Body of pancreas (tissue), 4 donors: ENCODE data around the gene TMEM40. TPM values are rescaled to one million over a fixed set of nuclear protein-coding genes. Genes with fewer than 3 reads are reported as not detected.
"Not testable (repeated sequence)": the region's sequence is repeated elsewhere in the genome, so short reads cannot be mapped to it uniquely, and the experiment has no call there.

Source experiments
- ATAC-seq: fragments of 150-250 bp; one replicate; pipeline ENCODE4 v1.9.1; 2016
- DNase-seq, 4 donors: peaks; one replicate each; pipeline ENCODE4 v3.0.0-alpha.2; 2019
- H3K27ac ChIP-seq, 4 donors: fragments of 200-600 bp; sonication (generic); 1 replicate in 3 of 4; 2 replicates in 1 of 4; pipeline versions ENCODE4 v1.5.1 to v1.6.1; 2016 to 2019; ENCODE audit warnings: mild to moderate bottlenecking in 1 of 4, mixed read lengths in 1 of 4, moderate library complexity in 1 of 4
- H3K27me3 ChIP-seq, 2 donors: fragments of 200-600 bp; sonication (generic); one replicate each; pipeline ENCODE4 v1.6.0; 2016; ENCODE audit warnings: mild to moderate bottlenecking in 1 of 2
- H3K36me3 ChIP-seq, 2 donors: fragments of 200-600 bp; sonication (generic); replicated peaks in 1 of 2; 2 replicates each; pipeline ENCODE4 v1.5.1; 2016; ENCODE audit warnings: low read depth in 2 of 2; ENCODE audit not compliant: insufficient read depth in 1 of 2
- H3K4me1 ChIP-seq: fragments of 200-600 bp; sonication (generic); one replicate; pipeline ENCODE4 v1.6.0; 2016
- H3K4me3 ChIP-seq, 2 donors: fragments of 200-600 bp; sonication (generic); 1 replicate in 1 of 2; 2 replicates in 1 of 2; pipeline ENCODE4 v1.5.1; 2016 to 2019
- H3K9me3 ChIP-seq, 3 donors: fragments of 200-600 bp; sonication (generic); 1 replicate in 2 of 3; 2 replicates in 1 of 3; pipeline ENCODE4 v1.5.1; 2016
- CTCF ChIP-seq, 7 experiments: fragments of 450-650 bp in 4 of 7; fragments of 200-600 bp in 3 of 7; sonication (generic) in 3 of 7; IDR thresholded peaks; one replicate each; pipeline ENCODE4 v1.5.1; 2016 to 2019; ENCODE audit warnings: antibody characterized with exemption in 7 of 7
- POLR2A ChIP-seq, 3 donors: fragments of 450-650 bp; IDR thresholded peaks; one replicate each; pipeline ENCODE4 v1.6.1; 2016; ENCODE audit warnings: antibody characterized with exemption in 3 of 3, mild to moderate bottlenecking in 2 of 3
- WGBS, 2 donors: methylation state at CpG; one replicate each; pipeline ENCODE4 v1.1.5; 2017; 5-methylcytosine and 5-hydroxymethylcytosine counted together
- intact Hi-C: fragments of 100-400 bp; cut with DNase I; formaldehyde crosslinking; loops from one replicate; pipeline ENCODE4 v1.15.1; 2023
- total RNA-seq, 2 donors: library from RNA; depleted of rRNA; stranded (reverse); fragments of >200 nt; gene quantifications; one replicate each; pipeline ENCODE4 v1.1.0, GENCODE V29; 2016

TMEM40 gene
- total RNA-seq, 2 donors from 2014 or later: not detected

- H3K4me1 ChIP-seq: no peaks in the 10 kb centered on the region
- H3K27ac ChIP-seq: no peak overlapping the region
- H3K9me3 ChIP-seq: no peaks in the 10 kb centered on the region
- no peaks in the 10 kb centered on the region for H3K27me3 ChIP-seq
- DNase-seq: peak; percentile 54 to 68 (median 60)
- no peaks in the 10 kb centered on the region for H3K36me3 ChIP-seq
- H3K4me3 ChIP-seq: no peak overlapping the region
- WGBS, 2 donors: 75 to 86% methylated on average over 2 of the region's 2 CpGs
- ATAC-seq: peak; percentile 81
- TF ChIP-seq CTCF (IDR thresholded peaks at IDR 0.05): peak; percentile 20 to 78 (median 56)
- peak in 1 of 3 donors; percentile 6 for TF ChIP-seq POLR2A (IDR thresholded peaks at IDR 0.05)
- intact Hi-C loops: no loop called here
Measured at GRCh38 chr3:12706504-12707253, 52.4 kb downstream of the TMEM40 start.

DNA sequence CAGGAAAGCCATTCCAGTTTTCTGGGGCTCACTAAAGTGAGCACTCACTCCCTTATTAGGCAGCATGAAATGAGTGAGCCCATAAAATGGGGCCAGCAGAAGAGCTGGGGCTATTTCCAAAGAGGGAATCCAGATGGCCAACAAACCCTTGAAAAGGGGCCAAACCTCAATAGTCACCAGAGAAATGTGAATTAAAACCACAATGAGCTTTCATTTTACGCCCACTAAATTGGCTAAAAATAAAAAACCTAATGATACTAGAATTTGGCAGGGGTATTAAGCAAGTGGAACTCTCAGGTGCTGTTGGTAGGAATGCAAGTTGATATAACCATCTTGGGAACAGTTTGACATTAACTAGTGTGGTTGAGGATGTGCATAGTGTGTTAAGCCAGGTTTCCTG is 53.1 kb downstream of the TMEM40 start:
- no peaks in the 10 kb centered on the region for H3K9me3 ChIP-seq
- H3K4me1 ChIP-seq: no peaks in the 10 kb centered on the region
- DNase-seq (no peak), ATAC-seq (no peak)
- no peak overlapping the region for H3K27ac ChIP-seq
- WGBS, 2 donors: 56 to 65% methylated on average over 1 of the region's 1 CpG
- H3K27me3 ChIP-seq: no peaks in the 10 kb centered on the region
- TF ChIP-seq POLR2A (IDR thresholded peaks at IDR 0.05): no peak
- TF ChIP-seq CTCF (IDR thresholded peaks at IDR 0.05): no peak
- H3K36me3 ChIP-seq: no peaks in the 10 kb centered on the region
- intact Hi-C loops: no loop called here
- H3K4me3 ChIP-seq: no peak overlapping the region

DNA sequence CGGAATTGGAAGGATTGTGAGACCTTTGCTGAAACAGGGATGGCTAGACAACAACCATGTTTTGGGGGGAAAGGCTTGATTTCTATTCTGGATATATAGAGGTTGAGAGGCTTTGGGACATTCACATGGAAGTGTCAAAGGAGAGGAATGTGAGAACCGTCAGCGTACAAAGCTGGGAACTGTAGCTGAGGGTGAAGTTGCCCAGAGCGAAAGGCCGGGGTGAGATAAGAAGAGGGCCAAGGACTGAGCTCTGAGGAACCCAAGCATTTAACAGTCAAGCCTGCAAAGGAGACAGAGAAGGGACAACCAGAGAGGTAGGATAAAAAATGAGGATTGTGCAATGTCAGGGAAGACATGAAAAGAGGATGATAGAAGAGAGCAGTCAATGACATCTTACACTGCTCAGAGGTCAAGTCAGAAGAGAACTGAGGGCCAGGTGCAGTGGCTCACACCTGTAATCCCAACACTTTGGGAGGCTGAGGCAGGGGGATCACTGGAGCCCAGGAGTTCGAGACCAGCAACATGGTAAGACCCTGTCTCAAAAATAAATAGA is 53.6 kb downstream of the TMEM40 start:
- 83 to 90% methylated on average over 6 of the region's 6 CpGs for WGBS, 2 donors
- H3K36me3 ChIP-seq: no peaks in the 10 kb centered on the region
- no peaks in the 10 kb centered on the region for H3K27me3 ChIP-seq
- no peak for DNase-seq
- no peak overlapping the region for H3K4me3 ChIP-seq
- intact Hi-C loops: no loop called here
- TF ChIP-seq CTCF (IDR thresholded peaks at IDR 0.05) (no peak), POLR2A (IDR thresholded peaks at IDR 0.05) (no peak)
- H3K27ac ChIP-seq: no peak overlapping the region
- no peaks in the 10 kb centered on the region for H3K9me3 ChIP-seq
- no peaks in the 10 kb centered on the region for H3K4me1 ChIP-seq
- no peak for ATAC-seq

DNA sequence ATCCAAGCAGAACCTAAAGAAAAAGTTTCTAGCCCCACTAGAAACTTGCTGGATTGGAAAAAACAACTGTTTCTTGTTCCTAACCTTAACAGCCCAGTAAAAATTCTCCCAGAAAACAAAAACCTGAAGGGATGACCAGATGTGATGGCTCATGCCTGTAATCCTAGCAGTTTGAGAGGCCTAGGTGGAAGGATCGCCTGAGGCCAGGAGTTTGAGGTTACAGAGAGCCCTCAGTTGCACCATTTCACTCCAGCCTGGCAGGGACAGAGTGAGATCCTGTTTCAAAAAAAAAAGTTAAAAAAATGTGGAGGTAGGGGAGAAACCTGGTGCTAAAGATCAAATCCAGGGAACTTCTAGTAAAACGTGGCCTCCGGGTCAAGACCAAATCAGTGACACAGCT is 56.6 kb downstream of the TMEM40 start:
- Histone ChIP-seq H3K4me3 (no peak overlapping the region), H3K27ac (no peak overlapping the region), H3K36me3 (no peaks in the 10 kb centered on the region), H3K27me3 (no peaks in the 10 kb centered on the region), H3K4me1 (no peaks in the 10 kb centered on the region), H3K9me3 (no peaks in the 10 kb centered on the region)
- TF ChIP-seq POLR2A (IDR thresholded peaks at IDR 0.05) (no peak), CTCF (IDR thresholded peaks at IDR 0.05) (no peak)
- no peak for DNase-seq
- WGBS, 2 donors: 86 to 88% methylated on average over 3 of the region's 3 CpGs
- intact Hi-C loops: no loop called here
- ATAC-seq: no peak

GRCh38 chr3:12701601-12702000 is 57.5 kb downstream of the TMEM40 start:
- WGBS, 2 donors: 88 to 91% methylated on average over 10 of the region's 10 CpGs
- intact Hi-C loops, DNase-seq, H3K4me1 ChIP-seq, H3K36me3 ChIP-seq, ATAC-seq, H3K27ac ChIP-seq, H3K9me3 ChIP-seq, H3K4me3 ChIP-seq, H3K27me3 ChIP-seq: not testable (repeated sequence)
